Measurements from ENCODE around the gene HOXD10.

HOXD10 gene

DNA sequence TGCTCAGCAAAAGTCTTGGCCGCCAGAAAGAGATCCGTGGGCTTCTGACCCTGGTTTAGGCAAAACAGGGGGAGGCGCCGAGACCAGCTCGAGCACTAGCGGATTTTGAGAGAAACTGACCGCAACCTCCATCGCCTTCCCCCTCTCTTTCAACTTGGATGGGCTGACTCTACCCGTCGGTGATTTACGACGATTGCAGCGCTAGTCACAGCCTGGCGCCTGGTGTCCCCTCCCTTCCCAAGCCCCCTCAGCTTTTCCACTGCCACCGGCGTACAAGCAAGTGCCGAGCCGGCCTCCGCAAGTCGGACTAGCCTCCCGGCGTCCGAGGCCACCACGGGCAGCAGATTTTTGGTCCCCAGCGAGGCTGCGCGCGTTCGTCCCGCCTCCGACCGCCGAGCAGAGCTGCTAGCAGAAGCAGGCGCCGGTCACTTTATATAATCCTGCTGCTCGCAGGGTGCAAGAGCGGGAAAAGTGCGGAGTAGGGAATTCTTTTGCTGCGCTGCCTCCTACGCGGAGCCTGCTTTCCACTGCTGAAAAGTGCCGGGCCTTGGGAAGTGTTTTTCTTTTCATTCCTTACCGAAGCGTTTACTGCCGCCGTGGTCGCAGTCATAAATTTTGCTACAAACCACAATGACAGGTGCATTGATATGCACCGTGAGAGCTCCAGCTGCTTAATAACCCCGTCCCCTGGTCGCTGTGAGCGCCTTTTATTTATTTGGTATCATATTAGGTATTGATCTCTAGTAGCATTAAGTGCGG, 48.2 kb downstream of the HOXD10 start:
- no peak for DNase-seq (ENCODE audit: low read depth)

DNA sequence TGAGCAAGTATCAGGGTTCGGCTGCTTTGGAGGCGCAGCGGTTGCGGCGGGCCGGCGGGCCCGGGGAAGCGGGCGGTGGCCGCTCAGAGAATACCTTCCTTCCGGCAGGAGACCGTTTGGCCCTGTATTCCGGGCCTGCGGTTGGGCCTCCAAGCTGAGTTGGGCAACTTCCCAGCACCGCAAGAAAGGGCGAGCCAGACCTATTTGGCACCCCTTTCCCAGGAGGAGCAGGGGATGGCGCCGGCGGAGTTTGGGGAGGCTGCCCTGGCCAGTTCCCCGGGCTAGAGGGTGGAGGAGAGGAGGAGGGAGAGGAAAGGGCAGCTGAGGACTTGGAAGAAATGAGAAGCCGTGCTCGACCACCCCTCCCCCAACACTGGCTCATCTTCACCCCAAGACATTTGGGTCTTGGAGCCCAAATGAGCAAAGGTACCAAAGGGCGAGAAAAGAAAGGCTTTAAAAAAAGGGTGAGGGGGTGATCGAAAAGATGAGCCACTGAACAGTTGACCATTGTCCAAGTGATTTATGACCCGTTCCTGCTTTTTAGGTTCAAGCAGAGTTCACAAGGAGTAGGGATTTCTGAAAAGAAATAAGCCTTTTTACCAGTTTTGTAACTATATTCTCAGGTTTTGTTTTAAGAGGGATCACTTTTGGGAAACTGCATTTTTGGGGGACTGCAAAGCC, 48.9 kb downstream of the HOXD10 start:
- no peak for DNase-seq (ENCODE audit: low read depth)

DNA sequence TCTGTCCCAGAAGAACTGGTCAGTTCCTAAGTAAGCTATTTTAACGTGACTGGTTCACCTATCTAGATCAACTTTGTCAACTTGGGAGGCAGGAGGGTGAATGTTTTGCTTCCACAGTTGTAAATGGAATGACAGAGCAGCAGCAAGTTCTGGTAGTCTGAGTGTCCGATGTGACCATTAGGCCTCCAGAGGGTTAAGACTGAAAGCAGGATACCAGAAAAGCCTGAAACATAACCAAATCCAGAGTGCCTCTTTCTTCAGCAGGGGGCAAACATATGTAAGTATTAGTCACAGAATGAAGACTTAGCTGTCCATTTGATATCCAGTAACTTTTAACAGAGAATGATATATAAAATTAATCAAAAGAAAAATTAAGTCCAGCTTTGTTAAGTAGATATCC, 49.7 kb downstream of the HOXD10 start:
- DNase-seq (ENCODE audit: low read depth), result no peak

DNA sequence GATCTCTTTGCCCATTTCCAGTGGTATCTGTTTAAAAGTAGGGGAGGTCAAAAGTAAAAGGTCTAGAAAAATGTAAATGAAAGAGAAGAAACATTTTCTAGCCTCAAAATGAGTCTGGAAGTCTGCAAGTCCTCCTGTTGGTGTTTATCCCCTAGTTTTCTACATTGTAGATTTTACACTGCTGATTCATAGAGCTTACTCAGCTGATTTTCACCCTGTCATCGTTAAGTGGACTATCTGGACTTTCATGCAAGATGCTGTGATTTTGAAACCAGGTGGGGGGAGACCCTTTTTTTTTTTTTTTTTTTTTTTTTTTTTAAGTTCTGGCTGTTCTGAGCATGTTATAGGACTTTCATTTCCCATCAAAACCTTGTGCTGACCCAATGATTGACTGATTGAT, 50.8 kb downstream of the HOXD10 start:
- no peak for DNase-seq (ENCODE audit: low read depth)

GRCh38 chr2:176169181-176169580, 52.6 kb downstream of the HOXD10 start:
- no peak for DNase-seq (ENCODE audit: low read depth)
